Measurements from ENCODE around the gene TCF20. TPM values are rescaled to one million over a fixed set of nuclear protein-coding genes. Genes with fewer than 3 reads are reported as not detected.

The TCF20 gene
- polyA plus RNA-seq, 2 donors, result 14.5 to 15.0 TPM

DNA sequence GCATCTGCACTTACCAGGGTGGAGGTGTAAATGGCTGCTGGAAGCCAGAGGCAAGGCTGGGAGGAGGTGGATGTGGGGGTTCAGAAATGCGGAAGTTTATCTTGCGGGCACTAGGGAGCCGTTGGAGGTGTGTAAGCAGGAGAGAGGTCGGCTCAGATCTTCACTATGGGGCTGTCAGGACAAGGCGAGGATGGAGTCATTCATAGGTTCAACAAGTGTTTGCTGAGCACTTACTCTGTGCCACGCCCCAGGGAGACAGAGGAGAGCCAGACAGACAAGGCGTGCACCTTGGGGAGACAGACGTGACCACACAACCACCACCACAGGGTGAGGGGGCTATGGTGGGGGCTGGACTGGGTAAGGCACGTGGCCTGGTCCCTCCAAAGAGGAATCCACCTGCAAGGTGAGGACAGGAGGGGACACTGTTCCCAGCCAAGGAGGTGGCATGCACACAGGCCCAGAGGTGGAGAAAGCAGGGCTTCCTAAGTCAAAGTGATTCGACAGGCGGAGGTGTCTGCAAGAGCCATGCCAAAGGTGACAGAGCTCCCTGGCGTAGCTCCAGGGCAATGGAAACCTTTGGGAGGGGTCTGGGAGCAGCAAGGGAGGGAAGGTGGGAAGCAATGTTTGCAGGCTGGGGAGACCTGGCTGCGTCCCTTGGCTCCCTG, 30.8 kb upstream of the TCF20 start:
- Histone ChIP-seq H3K27ac (ENCODE audit: low read depth in 2 of 2, low read length in 1 of 2) (peak overlapping the region; percentile 42 to 73), H3K4me3 (ENCODE audit: low read depth in 1 of 2, low read length in 2 of 2) (no peak overlapping the region), H3K9me3 (ENCODE audit: control insufficient read depth in 2 of 2, insufficient read depth in 1 of 2, low read depth in 1 of 2, low read length in 1 of 2) (no peaks in the 10 kb centered on the region), H3K36me3 (ENCODE audit: control insufficient read depth in 2 of 2, insufficient read depth in 2 of 2, low read length in 1 of 2) (peaks cover 0 to 3% of the 10 kb centered on the region in 2 donors), H3K4me1 (ENCODE audit: control insufficient read depth in 2 of 2, insufficient read depth in 2 of 2, low read length in 1 of 2) (peaks cover 10 to 31% of the 10 kb centered on the region in 2 donors), H3K27me3 (ENCODE audit: control insufficient read depth in 1 of 2, insufficient read depth in 2 of 2, low read length in 2 of 2) (no peaks in the 10 kb centered on the region)
- WGBS, 2 donors, result 50 to 51% methylated on average over 13 of the region's 13 CpGs

DNA sequence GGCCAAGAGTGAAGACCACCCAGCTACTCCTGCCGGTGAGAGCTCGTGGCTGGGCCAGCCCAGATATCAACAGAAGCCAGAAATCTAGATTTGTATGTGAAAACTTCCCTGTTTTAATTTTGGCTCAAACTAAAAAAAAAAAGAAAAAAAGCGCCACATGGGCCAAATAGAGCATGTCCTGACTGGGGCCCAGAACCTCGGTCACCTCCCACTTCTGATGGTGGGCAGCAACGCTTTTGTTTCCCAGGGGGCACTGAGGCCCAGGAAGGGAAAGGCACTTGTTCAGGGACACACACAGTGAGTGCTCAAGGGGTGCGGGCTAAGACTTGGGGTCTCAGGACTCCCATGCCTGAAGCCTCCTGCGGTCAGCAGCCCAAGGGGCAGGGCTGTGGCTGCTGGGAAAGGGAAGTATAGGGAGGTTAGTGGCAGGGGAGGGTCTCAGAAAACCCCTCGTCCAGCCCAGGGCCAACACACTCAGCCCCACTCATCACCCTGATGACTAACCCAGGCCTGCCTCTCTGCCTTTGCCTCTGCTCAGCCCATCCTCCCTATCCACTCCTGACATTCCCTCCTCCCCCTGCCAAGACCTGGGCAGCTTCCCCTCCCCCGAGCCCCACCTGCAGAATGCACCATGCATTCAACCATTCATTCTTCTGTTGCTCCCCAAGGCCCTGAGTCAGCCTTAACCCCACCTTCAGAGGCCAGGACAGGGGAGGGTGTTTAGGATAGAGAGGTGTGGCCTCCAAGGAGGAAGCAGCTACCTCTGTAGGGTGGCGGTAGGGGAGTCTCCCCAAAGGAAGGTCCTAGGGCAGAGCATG, 30.0 kb upstream of the TCF20 start:
- 24 to 29% methylated on average over 10 of the region's 10 CpGs for WGBS, 2 donors
- Histone ChIP-seq H3K9me3 (ENCODE audit: control insufficient read depth in 2 of 2, insufficient read depth in 1 of 2, low read depth in 1 of 2, low read length in 1 of 2) (no peaks in the 10 kb centered on the region), H3K4me1 (ENCODE audit: control insufficient read depth in 2 of 2, insufficient read depth in 2 of 2, low read length in 1 of 2) (peaks cover 10 to 31% of the 10 kb centered on the region in 2 donors), H3K4me3 (ENCODE audit: low read depth in 1 of 2, low read length in 2 of 2) (no peak overlapping the region), H3K27ac (ENCODE audit: low read depth in 2 of 2, low read length in 1 of 2) (peak overlapping the region; percentile 62 to 83), H3K27me3 (ENCODE audit: control insufficient read depth in 1 of 2, insufficient read depth in 2 of 2, low read length in 2 of 2) (no peaks in the 10 kb centered on the region), H3K36me3 (ENCODE audit: control insufficient read depth in 2 of 2, insufficient read depth in 2 of 2, low read length in 1 of 2) (peaks cover 0 to 3% of the 10 kb centered on the region in 2 donors)

DNA sequence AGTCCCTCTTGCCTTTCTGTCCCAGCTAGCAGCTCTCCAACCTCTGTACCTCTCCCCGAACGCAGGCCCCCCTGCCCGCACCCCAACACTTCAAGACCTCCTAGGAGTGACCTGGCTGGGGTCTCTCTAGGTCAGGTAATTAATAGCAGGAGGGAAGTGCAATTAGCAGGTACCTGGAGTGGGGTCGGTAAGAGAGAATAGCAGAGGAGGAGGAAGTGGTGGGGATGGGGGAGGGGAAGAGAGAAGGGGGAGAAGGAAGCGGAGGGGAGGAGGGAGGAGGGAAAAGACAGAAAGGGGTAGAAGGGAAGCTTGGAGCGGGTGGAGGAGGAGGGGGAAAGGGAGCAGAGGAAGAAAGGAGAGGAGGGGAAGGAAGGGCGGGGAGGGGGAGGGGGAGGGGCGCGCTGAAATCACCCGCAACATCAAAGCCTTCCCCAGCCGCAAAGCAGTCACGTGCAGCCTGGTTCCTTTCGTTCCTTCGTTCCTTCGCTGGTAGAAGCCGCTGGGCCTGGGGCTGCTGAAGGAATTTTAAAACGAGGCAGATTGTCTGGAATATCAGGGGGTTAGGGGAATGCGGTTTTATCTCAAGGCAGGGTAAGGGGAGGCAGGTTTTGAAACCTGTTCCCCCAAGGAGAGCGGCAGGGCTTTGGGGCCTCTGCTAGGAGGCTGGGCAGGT, 29.3 kb upstream of the TCF20 start:
- Histone ChIP-seq H3K9me3 (ENCODE audit: control insufficient read depth in 2 of 2, insufficient read depth in 1 of 2, low read depth in 1 of 2, low read length in 1 of 2) (no peaks in the 10 kb centered on the region), H3K27me3 (ENCODE audit: control insufficient read depth in 1 of 2, insufficient read depth in 2 of 2, low read length in 2 of 2) (no peaks in the 10 kb centered on the region), H3K4me1 (ENCODE audit: control insufficient read depth in 2 of 2, insufficient read depth in 2 of 2, low read length in 1 of 2) (peaks cover 10 to 31% of the 10 kb centered on the region in 2 donors), H3K27ac (ENCODE audit: low read depth in 2 of 2, low read length in 1 of 2) (peak overlapping the region in 1 of 2 donors; percentile 83), H3K36me3 (ENCODE audit: control insufficient read depth in 2 of 2, insufficient read depth in 2 of 2, low read length in 1 of 2) (peaks cover 0 to 3% of the 10 kb centered on the region in 2 donors), H3K4me3 (ENCODE audit: low read depth in 1 of 2, low read length in 2 of 2) (no peak overlapping the region)
- WGBS, 2 donors, result 17 to 19% methylated on average over 19 of the region's 19 CpGs

DNA sequence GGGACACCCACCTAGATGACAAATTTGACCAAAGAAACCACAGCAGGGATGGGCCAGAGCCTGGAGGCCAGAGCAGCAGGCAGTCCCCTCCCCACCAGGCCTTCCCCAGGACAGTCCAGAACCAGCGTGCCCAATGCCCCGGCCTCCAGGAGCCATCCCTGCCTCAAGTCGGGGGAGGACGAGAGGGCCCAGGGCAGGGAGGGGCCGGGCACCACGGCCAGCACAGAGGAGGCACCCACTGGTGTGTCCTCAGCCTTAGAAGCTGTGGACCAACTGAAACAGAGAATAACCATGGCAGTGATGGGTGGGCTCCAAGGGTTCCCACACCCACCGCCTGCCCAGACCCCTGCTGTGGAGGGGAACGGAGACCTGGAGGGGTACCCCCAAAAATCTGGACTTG, 28.3 kb upstream of the TCF20 start:
- H3K4me3 ChIP-seq (ENCODE audit: low read depth in 1 of 2, low read length in 2 of 2), result no peak overlapping the region
- WGBS, 2 donors, result 82 to 88% methylated on average over 8 of the region's 8 CpGs
- H3K36me3 ChIP-seq (ENCODE audit: control insufficient read depth in 2 of 2, insufficient read depth in 2 of 2, low read length in 1 of 2), result peaks cover 0 to 3% of the 10 kb centered on the region in 2 donors
- H3K4me1 ChIP-seq (ENCODE audit: control insufficient read depth in 2 of 2, insufficient read depth in 2 of 2, low read length in 1 of 2), result peaks cover 10 to 31% of the 10 kb centered on the region in 2 donors
- no peak overlapping the region for H3K27ac ChIP-seq (ENCODE audit: low read depth in 2 of 2, low read length in 1 of 2)
- no peaks in the 10 kb centered on the region for H3K27me3 ChIP-seq (ENCODE audit: control insufficient read depth in 1 of 2, insufficient read depth in 2 of 2, low read length in 2 of 2)
- H3K9me3 ChIP-seq (ENCODE audit: control insufficient read depth in 2 of 2, insufficient read depth in 1 of 2, low read depth in 1 of 2, low read length in 1 of 2), result no peaks in the 10 kb centered on the region

DNA sequence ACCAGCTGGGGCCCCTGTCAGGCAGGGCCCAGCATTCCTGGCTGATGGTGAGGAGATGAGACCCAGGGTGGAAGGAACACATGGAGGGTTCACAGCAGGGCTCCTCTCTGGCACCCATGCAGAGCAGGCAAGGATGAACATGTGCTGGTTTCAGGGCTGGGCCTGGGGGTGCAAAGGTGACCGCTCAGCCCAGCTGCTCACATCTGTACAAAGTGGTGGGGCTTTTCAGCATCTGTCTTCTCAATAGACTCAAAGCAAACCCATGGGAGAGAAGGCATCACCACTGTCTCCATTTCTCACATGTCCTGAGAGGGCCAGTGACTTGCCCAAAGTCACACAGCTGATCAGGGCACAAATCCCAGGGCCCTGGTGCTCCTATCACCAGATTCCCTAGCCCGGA, 27.3 kb upstream of the TCF20 start:
- Histone ChIP-seq H3K27me3 (ENCODE audit: control insufficient read depth in 1 of 2, insufficient read depth in 2 of 2, low read length in 2 of 2) (no peaks in the 10 kb centered on the region), H3K27ac (ENCODE audit: low read depth in 2 of 2, low read length in 1 of 2) (no peak overlapping the region), H3K36me3 (ENCODE audit: control insufficient read depth in 2 of 2, insufficient read depth in 2 of 2, low read length in 1 of 2) (peaks cover 0 to 3% of the 10 kb centered on the region in 2 donors), H3K4me3 (ENCODE audit: low read depth in 1 of 2, low read length in 2 of 2) (no peak overlapping the region), H3K4me1 (ENCODE audit: control insufficient read depth in 2 of 2, insufficient read depth in 2 of 2, low read length in 1 of 2) (peaks cover 10 to 30% of the 10 kb centered on the region in 2 donors), H3K9me3 (ENCODE audit: control insufficient read depth in 2 of 2, insufficient read depth in 1 of 2, low read depth in 1 of 2, low read length in 1 of 2) (no peaks in the 10 kb centered on the region)
- 63 to 85% methylated on average over 2 of the region's 2 CpGs for WGBS, 2 donors

DNA sequence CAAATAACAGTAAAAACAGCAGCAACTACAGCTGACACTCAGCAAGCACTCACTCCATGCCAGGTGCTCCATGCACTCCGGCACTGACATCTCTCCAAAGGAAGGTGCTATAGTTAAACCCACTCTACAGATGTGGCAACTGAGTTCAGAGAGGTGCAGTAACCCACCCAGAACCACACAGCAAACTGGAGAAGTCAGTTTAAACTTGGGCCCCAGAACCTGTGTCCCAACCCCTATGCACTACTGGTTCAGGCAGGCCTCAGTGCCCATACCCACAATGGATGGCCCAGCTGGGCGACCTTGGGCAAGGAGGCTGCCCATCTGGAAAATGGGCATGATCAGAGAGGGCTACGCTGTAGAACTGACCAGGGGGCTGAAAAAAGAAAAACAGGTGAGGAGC, 26.4 kb upstream of the TCF20 start:
- Histone ChIP-seq H3K27me3 (ENCODE audit: control insufficient read depth in 1 of 2, insufficient read depth in 2 of 2, low read length in 2 of 2) (no peaks in the 10 kb centered on the region), H3K4me1 (ENCODE audit: control insufficient read depth in 2 of 2, insufficient read depth in 2 of 2, low read length in 1 of 2) (peaks cover 10 to 33% of the 10 kb centered on the region in 2 donors), H3K4me3 (ENCODE audit: low read depth in 1 of 2, low read length in 2 of 2) (no peak overlapping the region), H3K9me3 (ENCODE audit: control insufficient read depth in 2 of 2, insufficient read depth in 1 of 2, low read depth in 1 of 2, low read length in 1 of 2) (no peaks in the 10 kb centered on the region), H3K27ac (ENCODE audit: low read depth in 2 of 2, low read length in 1 of 2) (no peak overlapping the region), H3K36me3 (ENCODE audit: control insufficient read depth in 2 of 2, insufficient read depth in 2 of 2, low read length in 1 of 2) (peaks cover 0 to 3% of the 10 kb centered on the region in 2 donors)
- 93 to 96% methylated on average over 3 of the region's 3 CpGs for WGBS, 2 donors

DNA sequence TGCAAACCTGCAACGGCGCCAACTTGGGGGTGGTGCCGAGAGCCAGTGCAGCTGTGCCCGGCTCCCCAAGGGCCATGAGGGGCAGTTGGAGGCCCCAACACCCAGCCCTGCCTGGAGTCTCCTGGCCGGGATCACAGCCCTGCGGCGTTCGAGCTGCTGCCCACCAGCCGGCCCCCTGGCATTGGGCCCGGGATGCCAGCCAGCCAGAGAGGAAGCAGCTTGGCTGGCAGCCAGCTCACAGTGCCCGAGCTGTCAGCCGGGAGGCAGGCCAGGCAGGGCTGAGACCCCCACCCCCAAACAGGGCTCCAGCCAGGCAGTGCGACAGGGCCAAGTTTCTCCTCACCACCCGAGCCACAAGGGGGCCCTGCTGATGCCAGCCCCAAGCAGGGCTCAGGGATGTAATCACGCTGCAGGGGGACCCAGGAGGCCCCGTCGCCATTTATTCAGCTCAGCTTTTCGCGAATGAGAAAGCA, 26.0 kb upstream of the TCF20 start:
- no peak overlapping the region for H3K27ac ChIP-seq (ENCODE audit: low read depth in 2 of 2, low read length in 1 of 2)
- no peaks in the 10 kb centered on the region for H3K27me3 ChIP-seq (ENCODE audit: control insufficient read depth in 1 of 2, insufficient read depth in 2 of 2, low read length in 2 of 2)
- peaks cover 0 to 3% of the 10 kb centered on the region in 2 donors for H3K36me3 ChIP-seq (ENCODE audit: control insufficient read depth in 2 of 2, insufficient read depth in 2 of 2, low read length in 1 of 2)
- no peak overlapping the region for H3K4me3 ChIP-seq (ENCODE audit: low read depth in 1 of 2, low read length in 2 of 2)
- 36 to 38% methylated on average over 19 of the region's 19 CpGs for WGBS, 2 donors
- H3K9me3 ChIP-seq (ENCODE audit: control insufficient read depth in 2 of 2, insufficient read depth in 1 of 2, low read depth in 1 of 2, low read length in 1 of 2), result no peaks in the 10 kb centered on the region
- H3K4me1 ChIP-seq (ENCODE audit: control insufficient read depth in 2 of 2, insufficient read depth in 2 of 2, low read length in 1 of 2), result peaks cover 10 to 30% of the 10 kb centered on the region in 2 donors

DNA sequence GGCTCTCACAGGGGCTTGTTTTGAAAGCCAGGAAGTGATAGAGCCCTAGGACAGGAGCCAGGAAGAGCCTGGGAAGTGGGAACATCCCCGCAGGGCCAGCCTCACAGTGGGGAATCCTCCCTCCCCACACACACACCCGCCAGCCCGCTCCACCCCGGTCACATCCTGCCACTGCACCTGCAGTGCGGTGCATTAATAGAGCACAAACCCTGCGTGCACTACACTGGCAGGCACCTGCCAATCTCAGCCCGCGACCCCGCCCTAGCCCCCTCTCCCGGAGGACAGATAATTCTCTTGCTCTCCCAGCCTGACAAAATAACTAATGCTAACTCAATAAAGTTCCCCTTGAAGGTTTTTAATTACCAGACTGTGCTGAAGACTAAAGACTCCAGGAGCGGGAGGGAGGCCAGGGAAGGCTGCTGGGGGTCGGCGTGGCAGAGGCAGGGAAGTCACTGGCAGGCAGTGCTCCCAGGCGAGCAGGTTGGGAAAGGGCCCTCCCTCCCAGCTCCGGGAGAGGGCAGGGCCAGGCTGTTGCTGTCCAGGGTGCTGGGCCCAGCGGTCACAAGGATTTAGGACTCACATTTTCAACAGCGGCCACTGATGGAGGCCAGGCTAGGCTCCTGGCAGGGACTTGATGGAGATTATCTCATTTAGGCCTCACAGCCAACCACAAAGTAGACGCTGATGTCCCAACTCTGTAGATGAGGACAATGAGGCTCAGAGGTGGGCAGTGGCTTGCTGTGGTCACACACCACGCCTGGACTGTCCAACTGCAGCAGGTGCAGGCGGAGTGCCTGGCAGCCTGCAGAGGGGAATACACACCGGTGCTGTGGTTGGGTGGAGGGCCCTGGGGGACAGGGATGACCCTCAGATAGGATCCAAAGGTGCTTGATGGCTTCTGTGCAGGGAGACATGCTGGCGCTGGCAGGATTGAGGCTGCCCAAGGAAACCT, 23.9 kb upstream of the TCF20 start:
- no peak overlapping the region for H3K27ac ChIP-seq (ENCODE audit: low read depth in 2 of 2, low read length in 1 of 2)
- no peaks in the 10 kb centered on the region for H3K27me3 ChIP-seq (ENCODE audit: control insufficient read depth in 1 of 2, insufficient read depth in 2 of 2, low read length in 2 of 2)
- WGBS, 2 donors, result 44 to 56% methylated on average over 22 of the region's 22 CpGs
- H3K4me3 ChIP-seq (ENCODE audit: low read depth in 1 of 2, low read length in 2 of 2), result no peak overlapping the region
- H3K9me3 ChIP-seq (ENCODE audit: control insufficient read depth in 2 of 2, insufficient read depth in 1 of 2, low read depth in 1 of 2, low read length in 1 of 2), result no peaks in the 10 kb centered on the region
- H3K36me3 ChIP-seq (ENCODE audit: control insufficient read depth in 2 of 2, insufficient read depth in 2 of 2, low read length in 1 of 2), result peaks cover 0 to 3% of the 10 kb centered on the region in 2 donors
- H3K4me1 ChIP-seq (ENCODE audit: control insufficient read depth in 2 of 2, insufficient read depth in 2 of 2, low read length in 1 of 2), result peaks cover 4 to 14% of the 10 kb centered on the region in 2 donors
